ENCODE data around the gene ANKRD52. TPM values are rescaled to one million over a fixed set of nuclear protein-coding genes. Genes with fewer than 3 reads are reported as not detected.

ANKRD52 gene
- total RNA-seq, 1 donor from 2014 or later, result 60.3 TPM

DNA sequence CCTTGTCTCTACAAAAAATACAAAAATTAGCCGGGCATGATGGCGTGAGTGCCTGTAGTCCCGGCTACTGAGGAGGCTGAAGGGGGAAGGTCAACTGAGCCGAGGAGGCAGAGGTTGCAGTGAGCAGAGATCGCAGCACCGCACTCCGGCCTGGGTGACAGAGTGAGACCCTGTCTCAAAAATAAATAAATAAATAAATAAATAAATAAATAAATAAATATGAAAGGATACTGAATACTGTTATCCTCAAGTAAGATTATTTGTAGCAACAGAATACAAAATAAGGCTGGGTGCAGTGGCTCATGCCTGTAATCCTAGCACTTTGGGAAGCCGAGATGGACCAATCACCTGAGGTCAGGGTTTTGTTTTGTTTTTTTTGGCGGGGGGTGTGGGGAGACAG lies 38.3 kb downstream of the ANKRD52 start:
- DNase-seq (ENCODE audit: low spot score, unreplicated experiment), result no peak
- TF ChIP-seq, protein P1, sequence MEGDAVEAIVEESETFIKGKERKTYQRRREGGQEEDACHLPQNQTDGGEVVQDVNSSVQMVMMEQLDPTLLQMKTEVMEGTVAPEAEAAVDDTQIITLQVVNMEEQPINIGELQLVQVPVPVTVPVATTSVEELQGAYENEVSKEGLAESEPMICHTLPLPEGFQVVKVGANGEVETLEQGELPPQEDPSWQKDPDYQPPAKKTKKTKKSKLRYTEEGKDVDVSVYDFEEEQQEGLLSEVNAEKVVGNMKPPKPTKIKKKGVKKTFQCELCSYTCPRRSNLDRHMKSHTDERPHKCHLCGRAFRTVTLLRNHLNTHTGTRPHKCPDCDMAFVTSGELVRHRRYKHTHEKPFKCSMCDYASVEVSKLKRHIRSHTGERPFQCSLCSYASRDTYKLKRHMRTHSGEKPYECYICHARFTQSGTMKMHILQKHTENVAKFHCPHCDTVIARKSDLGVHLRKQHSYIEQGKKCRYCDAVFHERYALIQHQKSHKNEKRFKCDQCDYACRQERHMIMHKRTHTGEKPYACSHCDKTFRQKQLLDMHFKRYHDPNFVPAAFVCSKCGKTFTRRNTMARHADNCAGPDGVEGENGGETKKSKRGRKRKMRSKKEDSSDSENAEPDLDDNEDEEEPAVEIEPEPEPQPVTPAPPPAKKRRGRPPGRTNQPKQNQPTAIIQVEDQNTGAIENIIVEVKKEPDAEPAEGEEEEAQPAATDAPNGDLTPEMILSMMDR (IDR thresholded peaks at IDR 0.05; ENCODE audit: unreplicated experiment), result no peak
- Mint-ChIP-seq H3K27me3 (no peaks in the 10 kb centered on the region), H3K27ac (no peak overlapping the region), H3K9me3 (ENCODE audit: low read depth) (no peaks in the 10 kb centered on the region), H3K4me3 (ENCODE audit: low read depth) (peak overlapping the region; percentile 16), H3K4me1 (ENCODE audit: low read depth) (peaks cover 24% of the 10 kb centered on the region), H3K36me3 (ENCODE audit: insufficient read depth) (peaks cover 7% of the 10 kb centered on the region)

DNA sequence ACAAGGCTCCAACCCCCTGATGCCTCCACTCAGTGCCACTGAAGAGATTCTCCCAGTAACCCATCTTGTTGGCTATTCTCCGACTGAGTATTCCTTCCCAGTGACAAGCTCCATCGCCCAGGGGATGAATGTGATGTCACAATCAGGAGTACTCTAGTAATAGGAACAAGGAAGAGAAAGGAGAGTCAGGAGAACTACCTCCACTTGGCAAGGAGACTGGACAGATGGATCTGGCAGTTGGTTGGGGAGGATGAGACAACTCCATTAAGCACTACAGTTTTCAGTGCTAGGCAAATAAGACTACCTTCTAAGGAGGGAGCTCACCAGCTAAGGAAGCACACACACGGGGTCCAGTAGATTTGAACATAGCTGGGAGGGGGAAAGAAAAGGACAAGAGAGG lies 41.7 kb downstream of the ANKRD52 start:
- no peak for DNase-seq (ENCODE audit: low spot score, unreplicated experiment)
- Mint-ChIP-seq H3K4me1 (ENCODE audit: low read depth) (peaks cover 6% of the 10 kb centered on the region), H3K27ac (no peak overlapping the region), H3K36me3 (ENCODE audit: insufficient read depth) (peaks cover 17% of the 10 kb centered on the region), H3K27me3 (no peaks in the 10 kb centered on the region), H3K9me3 (ENCODE audit: low read depth) (no peaks in the 10 kb centered on the region), H3K4me3 (ENCODE audit: low read depth) (no peak overlapping the region)
- TF ChIP-seq, protein P1 (IDR thresholded peaks at IDR 0.05; ENCODE audit: unreplicated experiment), result no peak

DNA sequence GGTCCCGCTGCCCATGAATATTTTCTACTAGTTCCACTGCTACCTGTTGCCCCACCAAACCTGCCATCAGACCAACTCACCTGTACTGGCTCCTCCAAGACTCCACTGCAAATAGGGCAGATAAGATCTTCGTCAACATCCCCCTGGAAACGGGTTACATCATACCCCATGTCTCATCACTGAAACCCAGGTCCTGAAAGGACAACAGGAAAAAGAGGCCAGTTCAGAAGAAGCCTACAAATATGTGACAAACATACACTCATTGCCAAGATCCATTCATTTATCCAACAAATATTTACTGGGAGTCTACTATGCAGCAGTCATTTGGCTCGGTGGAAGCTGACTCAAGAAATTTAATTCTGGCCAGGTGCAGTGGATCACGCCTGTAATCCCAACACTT lies 44.3 kb downstream of the ANKRD52 start:
- no peak for DNase-seq (ENCODE audit: low spot score, unreplicated experiment)
- H3K27me3 Mint-ChIP-seq, result no peaks in the 10 kb centered on the region
- no peaks in the 10 kb centered on the region for H3K4me1 Mint-ChIP-seq (ENCODE audit: low read depth)
- no peak overlapping the region for H3K27ac Mint-ChIP-seq
- H3K36me3 Mint-ChIP-seq (ENCODE audit: insufficient read depth), result peaks cover 21% of the 10 kb centered on the region
- TF ChIP-seq, protein P1 (IDR thresholded peaks at IDR 0.05; ENCODE audit: unreplicated experiment), result no peak
- no peak overlapping the region for H3K4me3 Mint-ChIP-seq (ENCODE audit: low read depth)
- no peaks in the 10 kb centered on the region for H3K9me3 Mint-ChIP-seq (ENCODE audit: low read depth)

GRCh38 chr12:56212361-56212760 lies 45.8 kb downstream of the ANKRD52 start:
- no peak overlapping the region for H3K4me3 Mint-ChIP-seq (ENCODE audit: low read depth)
- H3K9me3 Mint-ChIP-seq (ENCODE audit: low read depth), result no peaks in the 10 kb centered on the region
- no peaks in the 10 kb centered on the region for H3K27me3 Mint-ChIP-seq
- no peaks in the 10 kb centered on the region for H3K4me1 Mint-ChIP-seq (ENCODE audit: low read depth)
- no peak for DNase-seq (ENCODE audit: low spot score, unreplicated experiment)
- no peak overlapping the region for H3K27ac Mint-ChIP-seq
- TF ChIP-seq, protein P1 (IDR thresholded peaks at IDR 0.05; ENCODE audit: unreplicated experiment), result no peak
- peaks cover 23% of the 10 kb centered on the region for H3K36me3 Mint-ChIP-seq (ENCODE audit: insufficient read depth)

DNA sequence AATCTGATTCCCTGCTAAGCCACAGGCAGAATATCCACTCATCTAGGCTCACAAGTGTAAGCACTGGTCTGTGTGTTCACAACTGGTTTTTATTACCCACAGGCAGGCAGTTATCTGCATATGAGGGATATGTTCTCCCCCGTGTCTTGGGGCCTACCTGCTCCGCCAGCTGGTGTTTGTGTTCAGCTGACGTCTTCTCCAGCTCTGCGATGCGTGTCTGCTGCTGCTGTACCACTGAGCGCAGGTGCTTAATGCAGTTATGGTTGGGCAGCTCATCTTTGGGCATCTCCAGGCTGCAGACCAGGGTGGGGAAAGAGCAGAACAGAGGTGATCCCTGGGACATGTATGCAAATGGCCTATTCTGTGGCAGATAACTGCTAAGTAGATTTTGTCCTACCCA lies 50.2 kb downstream of the ANKRD52 start:
- Mint-ChIP-seq H3K27ac (peak overlapping the region; percentile 7), H3K27me3 (no peaks in the 10 kb centered on the region)
- no peak for DNase-seq (ENCODE audit: low spot score, unreplicated experiment)

More for the DNA sequence above, 50.2 kb downstream of the ANKRD52 start:
- Mint-ChIP-seq H3K36me3 (ENCODE audit: insufficient read depth) (peaks cover 17% of the 10 kb centered on the region), H3K4me3 (ENCODE audit: low read depth) (no peak overlapping the region), H3K4me1 (ENCODE audit: low read depth) (no peaks in the 10 kb centered on the region), H3K9me3 (ENCODE audit: low read depth) (no peaks in the 10 kb centered on the region)
- TF ChIP-seq, protein P1 (IDR thresholded peaks at IDR 0.05; ENCODE audit: unreplicated experiment), result no peak

Data from progenitor cell of endocrine pancreas (in vitro differentiated cells).